HG03280 (cell line): ENCODE measurements around the gene CCDC201.

Experiments
- ATAC-seq: cut with Tn5 transposase; IDR thresholded peaks from one replicate; pipeline ENCODE4 v1.9.1; 2021; ENCODE audit warnings: mild to moderate bottlenecking, moderate library complexity; ENCODE audit not compliant: unreplicated experiment

CCDC201 gene, protein sequence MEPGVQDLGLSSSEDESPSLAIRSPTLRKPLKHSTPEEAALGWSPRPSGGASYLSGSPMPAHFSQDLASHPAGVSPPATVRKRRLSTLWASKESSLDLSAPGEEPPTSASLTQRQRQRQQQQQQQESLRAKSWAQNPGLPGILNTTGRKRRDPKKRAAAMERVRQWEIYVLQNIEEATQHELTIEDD

GRCh38 chr7:45873035-45873354 is at the start of gene CCDC201:
Gene CCDC201 (minus strand): TSS chr7:45873082. CDS start chr7:45873007, 75 bp downstream.
- no peak for ATAC-seq

- ATAC-seq: no peak
Observed at GRCh38 chr7:45921699-45922519, 49.0 kb upstream of the CCDC201 start.

DNA sequence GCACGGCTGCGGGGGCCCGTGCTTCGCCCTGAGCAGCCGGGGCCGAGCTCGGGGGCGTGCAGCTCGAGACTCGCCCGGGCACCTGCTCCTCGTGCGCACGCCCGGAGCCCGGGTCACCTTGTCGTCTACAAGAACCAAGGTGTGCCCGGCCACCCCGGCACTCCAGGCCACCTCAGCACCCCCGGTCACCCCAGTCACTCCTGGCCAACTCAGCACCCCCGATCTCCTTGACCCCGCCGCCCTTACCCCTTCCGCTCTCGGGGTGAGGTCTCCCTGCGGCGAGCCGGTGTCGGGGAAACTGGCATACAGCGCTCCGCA is 48.5 kb upstream of the CCDC201 start:
- ATAC-seq: no peak

- ATAC-seq: no peak
Observed at GRCh38 chr7:45920502-45921380, 47.9 kb upstream of the CCDC201 start, which contains the start of gene IGFBP3. Gene IGFBP3 (minus strand): TSS chr7:45921272. CDS start chr7:45921140, 132 bp downstream.

GRCh38 chr7:45919993-45920459 is 47.1 kb upstream of the CCDC201 start:
- ATAC-seq: no peak

DNA sequence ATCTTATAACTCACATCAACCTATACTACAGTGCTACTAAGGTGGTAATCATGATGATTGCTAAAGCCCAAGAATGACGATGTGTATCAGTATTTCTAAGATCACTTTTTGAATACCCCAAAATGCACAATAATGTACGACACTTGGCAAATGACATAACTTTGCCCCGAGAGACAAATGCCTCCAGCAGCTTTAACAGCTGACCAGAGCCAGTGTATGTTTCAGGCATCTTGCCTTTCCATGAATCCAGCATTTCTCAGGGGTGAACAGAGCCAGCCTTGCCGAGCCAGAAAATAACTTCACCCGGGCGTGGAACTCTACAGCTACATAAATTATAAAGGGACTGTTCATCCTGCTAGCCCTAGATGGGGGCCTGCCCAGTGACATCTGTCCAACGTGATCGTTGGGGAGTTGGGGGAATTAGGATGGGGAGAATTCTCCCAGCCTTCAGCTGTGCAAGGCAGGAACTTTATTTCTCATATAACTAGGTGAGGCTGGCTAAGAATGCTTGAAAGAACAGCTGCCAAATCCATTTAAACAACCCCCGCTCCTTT is 46.4 kb upstream of the CCDC201 start:
- ATAC-seq: no peak

DNA sequence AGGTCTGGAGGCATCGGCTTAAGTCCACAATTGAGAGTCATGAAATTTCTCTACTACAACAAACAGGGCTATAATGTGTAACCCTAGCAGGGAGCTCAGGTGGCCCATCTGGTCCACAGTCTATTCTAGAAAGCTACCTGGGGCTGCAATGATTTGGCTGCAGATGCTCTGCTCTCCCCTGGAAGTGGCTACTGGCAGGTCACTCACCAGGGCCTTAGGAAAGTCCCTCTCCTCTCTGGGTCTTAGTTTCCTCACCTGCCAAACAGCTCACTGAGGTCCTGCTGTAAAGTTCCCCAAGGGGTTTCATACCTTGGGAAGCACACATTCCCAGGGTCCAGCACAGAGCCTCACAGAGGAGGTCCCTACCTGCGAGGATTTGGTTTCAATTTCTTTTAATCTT is 45.7 kb upstream of the CCDC201 start:
- ATAC-seq: no peak

- ATAC-seq: no peak
Observed at GRCh38 chr7:45917658-45918057, 44.8 kb upstream of the CCDC201 start.

GRCh38 chr7:45917064-45917463 is 44.2 kb upstream of the CCDC201 start:
- ATAC-seq: no peak

DNA sequence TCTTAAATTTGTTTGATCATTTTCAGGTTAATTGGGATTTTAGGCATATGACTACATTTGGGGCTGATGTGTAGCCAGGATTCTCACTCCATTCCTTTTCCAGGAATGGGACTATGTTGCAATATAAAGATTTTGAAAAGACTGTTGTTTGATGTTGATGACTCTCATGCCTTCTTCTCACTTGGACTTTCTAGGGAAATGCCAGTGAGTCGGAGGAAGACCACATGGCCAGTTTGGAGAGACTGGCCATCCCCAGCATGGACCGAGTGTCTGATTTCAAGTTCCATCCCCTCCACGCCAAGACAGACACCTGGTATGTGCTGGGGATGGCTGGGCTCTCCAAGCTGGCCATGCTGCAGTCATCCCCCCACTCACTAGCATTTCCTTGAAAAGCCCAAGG is 42.7 kb upstream of the CCDC201 start:
- ATAC-seq: no peak

DNA sequence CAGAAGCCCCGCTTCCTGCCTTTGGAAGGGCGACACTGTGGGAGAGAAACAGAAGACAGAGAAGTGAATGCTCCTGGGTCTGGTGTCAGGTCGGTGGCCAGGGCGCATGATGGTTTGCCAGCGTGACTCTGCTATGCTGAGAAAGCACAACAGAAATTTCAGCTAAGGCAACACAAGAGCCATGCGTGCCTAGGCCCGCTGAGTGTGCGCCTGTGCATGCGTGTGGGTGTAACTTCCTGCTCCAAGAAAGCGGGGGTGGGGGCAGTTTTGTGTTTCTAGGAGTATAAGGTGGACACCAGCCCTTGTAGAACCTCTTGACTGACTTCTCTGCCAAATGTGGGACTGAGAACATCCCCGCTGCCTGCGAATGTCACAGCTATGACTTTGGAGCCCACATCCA is 42.0 kb upstream of the CCDC201 start:
- no peak for ATAC-seq

- no peak for ATAC-seq
Observed at GRCh38 chr7:45912972-45913371, 40.1 kb upstream of the CCDC201 start.

DNA sequence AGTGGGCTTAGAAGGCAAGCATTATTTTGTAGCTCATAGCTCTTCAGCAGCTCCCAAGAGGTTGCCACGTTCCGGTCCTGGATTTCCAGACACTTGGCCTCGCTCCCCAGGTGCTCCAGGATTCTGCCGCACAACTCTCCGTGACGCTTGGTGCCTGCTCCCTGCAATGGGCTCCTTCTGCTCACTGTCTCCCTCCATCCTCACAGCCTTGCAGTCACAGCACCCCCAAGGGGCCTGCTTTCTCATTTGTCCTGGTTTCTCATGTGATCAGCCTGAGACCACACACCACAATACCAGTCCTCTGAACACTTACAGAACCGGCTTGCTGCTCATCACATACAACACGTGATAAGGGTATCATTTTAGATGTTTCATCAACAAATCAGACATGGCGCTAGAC is 38.4 kb upstream of the CCDC201 start:
- ATAC-seq: no peak

DNA sequence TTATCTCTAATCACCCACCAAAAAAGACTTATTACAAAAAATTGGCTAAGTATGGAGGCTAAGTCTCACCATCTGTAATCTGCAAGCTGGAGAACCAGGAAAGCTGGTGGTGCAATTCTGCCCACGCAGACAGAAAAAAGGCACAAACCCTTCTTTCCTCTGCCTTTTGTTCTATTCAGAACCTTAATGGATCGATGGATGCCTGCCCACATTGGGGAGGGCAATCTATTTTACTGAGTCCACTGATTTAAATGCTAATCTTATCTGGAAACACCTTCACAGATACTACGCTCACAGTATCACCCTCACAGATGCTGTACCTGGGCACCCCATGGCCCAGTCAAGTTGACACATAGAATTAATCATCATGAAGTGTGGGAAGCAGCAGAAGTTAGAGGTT is 38.0 kb upstream of the CCDC201 start:
- no peak for ATAC-seq

- no peak for ATAC-seq
Observed at GRCh38 chr7:45909561-45909960, 36.7 kb upstream of the CCDC201 start.

DNA sequence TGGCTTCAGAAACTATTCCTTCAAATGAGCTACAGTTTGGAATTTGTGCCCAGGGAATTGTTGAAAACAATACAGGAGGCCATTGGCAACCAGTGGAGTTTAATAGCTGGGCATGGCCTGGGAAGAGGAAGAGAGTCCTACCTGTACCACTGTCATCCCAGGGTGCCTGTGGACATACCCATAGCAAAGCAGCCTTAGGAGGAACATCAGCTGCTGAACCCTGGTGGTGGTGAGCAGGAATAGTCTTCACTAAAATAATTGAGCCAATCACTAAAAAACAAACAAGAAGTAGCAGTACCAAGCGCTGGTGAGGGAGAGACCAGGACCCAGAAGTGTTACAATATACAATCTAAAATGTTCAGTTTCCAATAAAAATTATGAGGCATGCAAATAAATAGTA is 29.9 kb upstream of the CCDC201 start:
- no peak for ATAC-seq

GRCh38 chr7:45901566-45901965 is 28.7 kb upstream of the CCDC201 start:
- ATAC-seq: no peak

- no peak for ATAC-seq
Observed at GRCh38 chr7:45898222-45898621, 25.3 kb upstream of the CCDC201 start.

DNA sequence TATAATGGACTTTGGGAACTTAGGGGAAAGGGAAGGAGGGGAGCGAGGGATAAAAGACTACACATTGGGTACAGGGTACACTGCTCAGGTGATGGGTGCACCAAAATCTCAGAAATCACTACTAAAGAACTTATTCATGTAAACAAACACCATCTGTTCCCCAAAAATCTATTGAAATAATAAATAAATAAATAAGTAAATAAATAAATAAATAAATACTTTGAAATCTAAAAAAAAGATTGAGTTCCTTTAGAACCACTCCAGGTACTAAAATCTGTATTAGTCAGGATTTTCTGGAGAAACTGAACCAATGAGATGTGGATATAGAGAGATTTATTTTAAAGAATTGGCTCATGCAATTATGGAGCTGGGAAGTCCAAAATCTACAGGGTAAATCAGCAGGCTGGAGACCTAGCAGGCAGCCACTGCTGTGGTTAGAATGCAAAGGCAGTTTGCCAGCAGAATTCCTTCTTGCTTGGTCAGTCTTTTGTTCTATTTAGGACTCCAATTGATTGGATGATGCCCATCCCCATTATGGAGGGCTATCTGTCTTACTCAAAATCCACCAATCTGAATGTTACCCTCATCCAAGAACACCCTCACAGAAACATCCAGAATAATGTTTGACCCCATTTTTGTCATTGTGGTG is 24.3 kb upstream of the CCDC201 start:
- no peak for ATAC-seq

GRCh38 chr7:45894665-45895062 is 21.8 kb upstream of the CCDC201 start:
- no peak for ATAC-seq
